COR-L47 (cell line): ENCODE results near the gene PALLD.

Experiments used
- DNase-seq: peaks from one replicate; lab custom pipeline; 2025; lab: John Stamatoyannopoulos, UW

Gene PALLD

DNA sequence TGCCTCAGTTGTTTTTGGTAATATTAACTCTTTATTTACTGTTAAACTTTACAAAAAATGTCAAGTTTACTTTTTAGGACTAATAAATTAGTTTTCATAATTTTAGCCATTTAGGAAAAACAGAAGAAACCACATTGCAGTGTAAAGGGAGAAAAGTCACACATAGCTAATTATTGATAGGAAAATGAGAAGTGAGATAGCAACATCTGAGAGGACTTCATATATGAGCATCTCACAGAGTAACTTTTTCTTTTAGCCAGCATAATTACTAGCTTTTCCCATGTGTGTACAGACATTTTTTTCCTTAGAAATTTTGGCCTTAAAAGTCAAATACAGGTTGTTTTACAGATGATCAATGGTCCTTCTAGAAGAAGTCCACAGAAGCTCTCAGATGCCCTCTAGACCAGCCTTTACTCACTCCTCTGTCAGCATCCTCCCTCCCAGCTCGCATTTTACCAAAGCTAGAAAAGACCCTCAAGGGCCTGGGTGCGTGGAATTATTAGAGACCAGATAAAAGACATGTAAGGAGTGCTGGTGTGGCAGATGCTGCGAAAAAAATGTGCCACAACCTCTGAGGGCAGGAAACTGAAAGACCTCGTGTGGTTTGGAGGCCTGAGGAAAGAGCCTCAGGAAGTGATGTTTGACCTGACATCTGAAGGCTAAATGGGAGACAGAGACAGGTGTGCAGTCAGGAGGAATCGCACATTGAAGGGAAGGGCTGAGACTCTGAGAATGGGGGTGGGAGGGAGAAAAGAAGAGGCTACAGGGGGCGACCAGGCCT lies 356.3 kb downstream of the PALLD start:
- DNase-seq: no peak

- no peak for DNase-seq
These were observed 356.9 kb downstream of the PALLD start for GRCh38 chr4:168853770-168854169.

DNA sequence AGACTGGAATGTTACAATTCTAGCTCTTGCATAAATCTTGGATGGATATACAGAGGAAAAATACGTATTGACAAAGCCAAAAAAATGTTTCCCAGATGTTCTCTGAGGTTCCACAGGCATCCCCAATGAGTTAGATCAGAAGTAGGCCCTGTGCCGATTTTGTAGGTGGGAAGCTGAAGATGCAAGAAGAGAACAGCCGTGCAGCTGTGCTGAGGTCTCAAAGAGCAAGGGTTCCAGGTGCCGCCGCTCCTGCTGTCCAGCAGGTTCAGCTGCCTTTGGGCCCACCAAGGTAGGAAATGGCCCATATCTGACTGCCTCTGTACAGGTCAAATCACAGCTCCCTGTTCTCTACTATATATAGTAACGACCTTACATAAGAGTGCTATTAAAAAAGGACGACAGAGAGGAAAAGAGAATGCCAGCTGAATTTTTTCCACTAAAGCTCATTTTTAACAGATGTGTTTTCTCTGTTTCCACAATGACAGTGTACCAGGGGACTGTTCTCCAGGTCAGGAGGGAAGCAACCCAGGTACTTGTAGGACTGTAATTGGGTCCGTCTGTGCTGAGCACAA lies 357.6 kb downstream of the PALLD start:
- no peak for DNase-seq

GRCh38 chr4:168856312-168856711 lies 359.5 kb downstream of the PALLD start:
- no peak for DNase-seq

DNA sequence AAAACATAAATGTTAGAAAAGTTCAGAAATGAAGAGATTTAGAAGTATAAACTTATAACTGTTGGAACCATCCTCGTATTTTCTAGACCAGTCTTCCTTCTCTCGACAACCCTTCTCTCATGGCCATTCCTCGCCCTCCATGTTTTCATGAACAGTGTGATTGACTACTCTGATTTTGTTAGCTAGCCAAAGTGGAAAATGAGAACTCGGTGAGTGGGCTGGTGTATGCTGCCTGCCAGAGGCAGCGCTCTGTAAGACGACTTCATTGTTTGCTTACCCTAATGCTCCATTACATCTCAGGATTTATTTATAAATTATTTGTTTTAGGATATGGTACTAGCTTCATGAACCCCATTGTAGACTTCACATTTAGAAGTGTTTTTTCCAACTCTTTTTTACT lies 360.2 kb downstream of the PALLD start:
- no peak for DNase-seq

GRCh38 chr4:168857546-168858314 lies 360.9 kb downstream of the PALLD start:
- DNase-seq: no peak

GRCh38 chr4:168859100-168859499 lies 362.2 kb downstream of the PALLD start:
- no peak for DNase-seq

GRCh38 chr4:168859888-168860694 lies 363.2 kb downstream of the PALLD start:
- DNase-seq: no peak

DNA sequence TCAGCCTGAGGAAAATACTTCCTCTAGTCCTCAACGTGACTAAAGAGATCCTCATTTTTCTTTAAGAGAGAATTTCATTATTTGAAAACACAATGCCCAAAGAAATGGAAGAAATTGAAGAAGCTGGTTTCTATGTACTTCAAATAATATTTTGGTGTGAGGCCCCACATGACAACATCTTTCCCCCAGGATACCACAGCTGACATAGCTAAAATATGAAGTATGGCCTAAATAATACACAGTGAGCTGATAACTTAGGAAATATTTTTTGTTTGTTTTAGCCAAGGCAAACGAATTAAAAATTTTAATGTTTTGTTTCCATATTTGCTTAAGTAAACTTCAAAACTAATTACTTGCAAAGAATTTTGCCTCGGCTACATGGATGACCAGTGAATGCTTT lies 364.0 kb downstream of the PALLD start:
- no peak for DNase-seq

DNA sequence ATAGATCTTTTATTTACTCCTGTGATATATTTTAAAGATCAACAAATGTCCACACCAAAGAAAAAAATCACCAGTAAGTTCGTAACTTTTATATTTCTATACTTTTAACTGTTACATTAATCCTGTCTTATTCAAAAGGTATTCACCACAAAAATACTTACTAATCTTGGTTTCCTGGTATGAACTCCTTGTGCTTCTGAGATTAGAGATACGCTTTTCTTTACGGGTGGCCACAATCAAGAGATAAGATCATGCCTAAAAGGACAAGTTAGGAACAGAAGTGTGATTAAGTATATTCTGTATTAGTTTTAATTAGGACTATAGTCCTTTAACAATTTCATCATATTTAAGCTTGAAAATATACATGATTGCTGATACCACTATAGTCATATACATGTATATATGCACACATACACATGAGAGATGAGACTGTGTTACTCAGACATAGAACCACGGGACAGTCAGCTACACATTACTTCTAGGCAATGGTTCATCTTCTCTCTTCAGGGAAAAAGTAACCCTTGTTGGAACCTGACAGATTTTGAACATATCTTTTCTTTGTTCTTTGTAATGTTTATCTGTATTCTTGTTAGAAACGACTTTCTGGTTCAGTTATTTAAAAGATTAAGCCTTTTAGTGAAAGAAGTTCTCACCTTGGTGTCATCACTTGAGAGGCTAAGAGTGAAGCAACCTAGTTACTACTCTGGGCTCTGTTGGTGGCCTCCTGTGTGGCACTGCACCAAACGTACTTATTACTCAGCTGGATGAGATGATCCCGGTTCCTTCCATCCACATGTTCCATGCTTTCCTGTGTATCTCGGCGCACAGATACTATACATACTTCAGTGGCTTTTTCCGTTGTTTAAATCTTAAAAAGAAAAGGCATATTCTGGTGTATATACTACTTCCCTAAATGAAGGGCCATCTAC lies 367.1 kb downstream of the PALLD start:
- no peak for DNase-seq

- no peak for DNase-seq
These were observed 368.1 kb downstream of the PALLD start for GRCh38 chr4:168864821-168865541.

DNA sequence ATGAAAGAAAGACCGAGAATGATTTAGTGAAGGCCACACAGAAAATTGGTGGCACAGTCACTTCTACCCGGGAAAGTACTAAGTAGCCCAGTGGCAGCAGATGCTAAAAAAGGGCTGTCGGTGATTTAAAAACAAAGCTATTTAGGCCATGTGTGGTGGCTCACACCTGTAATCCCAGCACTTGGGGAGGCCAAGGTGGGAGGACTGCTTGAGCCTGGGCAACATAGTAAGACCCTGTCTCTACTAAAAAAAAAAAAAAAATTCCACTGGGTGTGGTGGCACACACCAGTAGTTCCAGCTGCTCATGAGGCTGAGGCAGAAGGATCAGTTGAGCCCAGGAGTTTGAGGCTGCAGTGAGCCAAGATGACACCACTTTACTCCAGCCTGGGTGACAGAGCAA lies 369.0 kb downstream of the PALLD start:
- DNase-seq: no peak

DNA sequence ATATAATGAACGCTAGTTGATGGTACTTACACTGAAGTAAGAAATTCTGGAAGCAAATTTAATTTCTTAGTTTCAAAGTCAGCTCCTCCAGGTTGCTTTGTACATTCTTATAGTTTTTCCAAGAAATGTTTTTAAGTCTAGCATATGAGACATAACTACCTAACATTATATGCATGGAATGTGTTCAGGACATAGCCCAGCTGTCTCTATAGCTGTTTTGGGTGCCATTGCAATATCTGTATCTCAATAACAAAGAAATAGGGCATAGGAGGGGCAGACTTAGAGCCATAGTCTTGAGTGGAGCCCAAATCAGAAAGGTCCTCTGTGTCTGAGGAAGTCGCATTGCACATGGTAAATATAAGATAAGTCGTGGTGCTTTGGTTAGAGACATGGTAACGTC lies 369.8 kb downstream of the PALLD start:
- DNase-seq: no peak

DNA sequence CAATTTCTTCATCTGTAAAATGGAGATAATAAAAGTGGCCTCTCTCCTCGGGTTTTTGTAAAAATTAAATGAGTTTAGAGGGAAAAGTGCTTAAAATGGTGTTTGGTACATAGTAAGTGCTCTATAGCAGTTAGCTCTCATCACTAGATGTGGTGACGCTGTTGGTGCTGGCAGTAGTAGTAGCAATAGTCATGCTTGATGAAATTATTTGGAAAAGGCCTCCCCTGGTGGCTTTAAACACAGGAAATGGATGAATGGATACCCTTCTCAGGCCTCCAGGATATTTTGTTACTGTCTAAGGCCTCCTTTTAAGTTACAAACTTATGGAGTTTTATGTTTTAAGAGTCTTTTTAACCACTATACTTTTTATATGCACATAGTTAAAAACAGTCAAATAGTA lies 370.3 kb downstream of the PALLD start:
- no peak for DNase-seq

- no peak for DNase-seq
These were observed 371.4 kb downstream of the PALLD start for GRCh38 chr4:168868044-168868781.

GRCh38 chr4:168868802-168869201 lies 371.9 kb downstream of the PALLD start:
- DNase-seq: no peak

DNA sequence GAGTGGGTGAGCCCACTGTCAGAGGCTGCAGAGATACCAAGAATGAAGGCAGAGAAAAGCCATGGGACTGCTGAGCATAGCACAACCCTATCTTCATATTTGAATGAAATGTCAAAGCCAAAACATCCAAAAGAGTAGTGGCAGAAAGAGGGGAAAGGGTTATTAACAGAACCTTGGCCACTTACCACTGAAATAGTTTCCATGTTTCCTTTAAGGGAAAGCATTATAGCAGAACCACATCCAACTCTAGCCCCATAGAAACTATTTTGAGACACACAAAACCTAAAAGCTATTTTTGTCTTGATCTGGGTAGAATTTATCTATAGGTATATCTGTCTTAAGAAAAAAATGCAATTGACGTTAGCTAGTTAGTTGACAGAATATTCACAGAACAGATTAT lies 373.2 kb downstream of the PALLD start:
- no peak for DNase-seq

- no peak for DNase-seq
These were observed 374.8 kb downstream of the PALLD start for GRCh38 chr4:168871632-168872031.

GRCh38 chr4:168874083-168874482 lies 377.2 kb downstream of the PALLD start:
- no peak for DNase-seq

GRCh38 chr4:168876106-168876505 lies 379.3 kb downstream of the PALLD start:
- no peak for DNase-seq
